SK-N-SH treated with all-trans-retinoic acid at 6 μM for 48 hours (cell line): ENCODE results near the gene PLD2.

ENCODE experiments used
- ARNTL ChIP-seq: fragments of 450-650 bp; formaldehyde crosslinking; IDR thresholded peaks from 2 replicates; pipeline ENCODE4 v1.5.0; 2020; ENCODE audit warnings: low read depth, mild to moderate bottlenecking, moderate library complexity, borderline replicate concordance
- BACH2 ChIP-seq: fragments of 250-450 bp; sonication (Bioruptor Pico); IDR thresholded peaks from 2 replicates; pipeline ENCODE4 v1.9.0; 2021; ENCODE audit warnings: mild to moderate bottlenecking, borderline replicate concordance
- GLIS3 ChIP-seq: fragments of 250-450 bp; sonication (Bioruptor Pico); IDR thresholded peaks from 2 replicates; pipeline ENCODE4 v1.5.0; 2020; ENCODE audit warnings: mild to moderate bottlenecking, moderate library complexity
- SNAI2 ChIP-seq: fragments of 250-450 bp; sonication (Bioruptor Pico); IDR thresholded peaks from 2 replicates; pipeline ENCODE4 v1.5.0; 2020; ENCODE audit warnings: mild to moderate bottlenecking, moderate library complexity
- TCF4 ChIP-seq: fragments of 250-450 bp; sonication (Bioruptor Pico); IDR thresholded peaks from 2 replicates; pipeline ENCODE4 v1.8.0; 2021; ENCODE audit warnings: mild to moderate bottlenecking, moderate library complexity, borderline replicate concordance
- ZFP3 ChIP-seq: fragments of 250-450 bp; sonication (Bioruptor Pico); IDR thresholded peaks from 2 replicates; pipeline ENCODE4 v1.5.0; 2020; ENCODE audit warnings: mild to moderate bottlenecking, moderate library complexity
- ZFP30 ChIP-seq: fragments of 450-650 bp; formaldehyde crosslinking; IDR thresholded peaks from 2 replicates; pipeline ENCODE4 v1.5.0; 2022; ENCODE audit warnings: mild to moderate bottlenecking, moderate library complexity
- ZNF8 ChIP-seq: fragments of 450-650 bp; formaldehyde crosslinking; IDR thresholded peaks from 2 replicates; pipeline ENCODE4 v1.5.0; 2020; ENCODE audit warnings: mild to moderate bottlenecking, moderate library complexity
- TF ChIP-seq, protein P1 (sequence below): fragments of 250-450 bp; sonication (Bioruptor Pico); IDR thresholded peaks from 2 replicates; pipeline ENCODE4 v1.8.0; 2020; ENCODE audit warnings: mild to moderate bottlenecking, moderate library complexity, borderline replicate concordance
- TF ChIP-seq, protein P2 (sequence below): fragments of 250-450 bp; sonication (Bioruptor Pico); IDR thresholded peaks from 2 replicates; pipeline ENCODE4 v1.5.1; 2020; ENCODE audit warnings: low read depth, mild to moderate bottlenecking, moderate library complexity

DNA sequence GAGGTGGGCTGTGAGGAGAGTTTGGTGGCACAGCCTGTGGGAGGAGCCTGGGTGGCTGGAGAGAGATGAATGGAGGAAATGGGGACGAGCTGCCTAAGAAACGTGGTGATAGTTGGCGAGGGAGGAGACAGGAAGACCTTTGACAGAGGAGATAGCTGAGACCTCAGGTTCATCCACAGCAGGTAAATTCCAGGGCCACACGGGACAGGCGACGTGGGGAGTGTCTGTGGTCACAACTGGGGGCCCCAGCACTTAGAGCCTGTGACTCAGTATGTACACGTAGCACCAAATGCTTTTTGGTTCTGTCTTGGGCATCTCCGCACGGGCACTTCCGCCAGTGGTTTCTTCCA is 33.9 kb downstream of the PLD2 start:
- TF ChIP-seq, protein P1, sequence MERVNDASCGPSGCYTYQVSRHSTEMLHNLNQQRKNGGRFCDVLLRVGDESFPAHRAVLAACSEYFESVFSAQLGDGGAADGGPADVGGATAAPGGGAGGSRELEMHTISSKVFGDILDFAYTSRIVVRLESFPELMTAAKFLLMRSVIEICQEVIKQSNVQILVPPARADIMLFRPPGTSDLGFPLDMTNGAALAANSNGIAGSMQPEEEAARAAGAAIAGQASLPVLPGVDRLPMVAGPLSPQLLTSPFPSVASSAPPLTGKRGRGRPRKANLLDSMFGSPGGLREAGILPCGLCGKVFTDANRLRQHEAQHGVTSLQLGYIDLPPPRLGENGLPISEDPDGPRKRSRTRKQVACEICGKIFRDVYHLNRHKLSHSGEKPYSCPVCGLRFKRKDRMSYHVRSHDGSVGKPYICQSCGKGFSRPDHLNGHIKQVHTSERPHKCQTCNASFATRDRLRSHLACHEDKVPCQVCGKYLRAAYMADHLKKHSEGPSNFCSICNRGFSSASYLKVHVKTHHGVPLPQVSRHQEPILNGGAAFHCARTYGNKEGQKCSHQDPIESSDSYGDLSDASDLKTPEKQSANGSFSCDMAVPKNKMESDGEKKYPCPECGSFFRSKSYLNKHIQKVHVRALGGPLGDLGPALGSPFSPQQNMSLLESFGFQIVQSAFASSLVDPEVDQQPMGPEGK (CRISPR knock-in tag): no peak
- TF ChIP-seq TCF4 (CRISPR knock-in tag): no peak
- no peak for TF ChIP-seq ZFP3 (CRISPR knock-in tag)
- no peak for TF ChIP-seq ZFP30 (CRISPR knock-in tag)
- TF ChIP-seq, protein P2, sequence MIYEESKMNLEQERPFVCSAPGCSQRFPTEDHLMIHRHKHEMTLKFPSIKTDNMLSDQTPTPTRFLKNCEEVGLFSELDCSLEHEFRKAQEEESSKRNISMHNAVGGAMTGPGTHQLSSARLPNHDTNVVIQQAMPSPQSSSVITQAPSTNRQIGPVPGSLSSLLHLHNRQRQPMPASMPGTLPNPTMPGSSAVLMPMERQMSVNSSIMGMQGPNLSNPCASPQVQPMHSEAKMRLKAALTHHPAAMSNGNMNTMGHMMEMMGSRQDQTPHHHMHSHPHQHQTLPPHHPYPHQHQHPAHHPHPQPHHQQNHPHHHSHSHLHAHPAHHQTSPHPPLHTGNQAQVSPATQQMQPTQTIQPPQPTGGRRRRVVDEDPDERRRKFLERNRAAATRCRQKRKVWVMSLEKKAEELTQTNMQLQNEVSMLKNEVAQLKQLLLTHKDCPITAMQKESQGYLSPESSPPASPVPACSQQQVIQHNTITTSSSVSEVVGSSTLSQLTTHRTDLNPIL (CRISPR knock-in tag): no peak
- TF ChIP-seq SNAI2 (CRISPR knock-in tag): no peak
- no peak for TF ChIP-seq BACH2
- no peak for TF ChIP-seq ZNF8 (CRISPR knock-in tag)
- TF ChIP-seq GLIS3 (CRISPR knock-in tag): no peak
- no peak for TF ChIP-seq ARNTL (CRISPR knock-in tag)
